Neural crest cell (in vitro differentiated cells): Measurements from ENCODE around the gene PSMD2. TPM values are rescaled to one million over a fixed set of nuclear protein-coding genes. Genes with fewer than 3 reads are reported as not detected.

Source experiments
- DNase-seq: peaks from one replicate; pipeline ENCODE4 v3.0.0; 2021; ENCODE audit warnings: low read depth, mixed read lengths, low spot score
- H3K27ac Mint-ChIP-seq: one replicate; pipeline ENCODE4 v1.8.0; 2021; ENCODE audit warnings: mild to moderate bottlenecking, mixed read lengths; ENCODE audit not compliant: unreplicated experiment
- H3K27me3 Mint-ChIP-seq: 2 replicates; pipeline ENCODE4 v1.8.0; 2021; ENCODE audit warnings: low read depth, mild to moderate bottlenecking, mixed read lengths
- H3K36me3 Mint-ChIP-seq: 2 replicates; pipeline ENCODE4 v1.8.0; 2021; ENCODE audit warnings: low read depth, mild to moderate bottlenecking, mixed read lengths
- H3K4me1 Mint-ChIP-seq: 2 replicates; pipeline ENCODE4 v1.8.0; 2021; ENCODE audit warnings: mixed read lengths
- H3K4me3 Mint-ChIP-seq: one replicate; pipeline ENCODE4 v1.8.0; 2021; ENCODE audit warnings: mild to moderate bottlenecking, mixed read lengths
- H3K9me3 Mint-ChIP-seq: 2 replicates; pipeline ENCODE4 v1.8.0; 2021; ENCODE audit warnings: mixed read lengths
- total RNA-seq: library from RNA; stranded (reverse); gene quantifications from 2 replicates; pipeline ENCODE4 v1.2.1, GENCODE V29; 2021
- TF ChIP-seq, protein P1 (sequence below): fragments of 200-600 bp; sonication (generic); conservative IDR thresholded peaks from 2 replicates; pipeline ENCODE4 v1.5.0; 2021; ENCODE audit warnings: antibody characterized with exemption, mild to moderate bottlenecking

The PSMD2 gene
- total RNA-seq, 1 donor from 2014 or later: 378 TPM

DNA sequence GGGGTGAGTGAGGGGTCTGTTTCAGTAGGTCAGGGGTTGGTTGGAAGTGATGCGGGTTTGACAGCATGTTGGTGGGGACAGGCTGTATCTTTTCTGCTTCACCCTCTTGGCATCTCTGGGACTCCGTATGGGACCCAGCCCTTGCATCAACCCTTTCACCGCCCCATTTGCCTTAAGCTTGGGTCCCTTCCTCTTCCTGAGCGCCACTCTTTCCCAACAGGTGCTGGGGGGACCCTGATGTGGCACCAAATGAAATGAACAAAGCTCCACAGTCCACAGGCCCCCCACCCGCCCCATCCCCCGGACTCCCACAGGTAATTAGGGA is 16.5 kb downstream of the PSMD2 start:
- peaks cover 14% of the 10 kb centered on the region for H3K36me3 Mint-ChIP-seq
- peak overlapping the region; percentile 92 for H3K4me3 Mint-ChIP-seq
- H3K27ac Mint-ChIP-seq: peak overlapping the region; percentile 67
- TF ChIP-seq, protein P1, sequence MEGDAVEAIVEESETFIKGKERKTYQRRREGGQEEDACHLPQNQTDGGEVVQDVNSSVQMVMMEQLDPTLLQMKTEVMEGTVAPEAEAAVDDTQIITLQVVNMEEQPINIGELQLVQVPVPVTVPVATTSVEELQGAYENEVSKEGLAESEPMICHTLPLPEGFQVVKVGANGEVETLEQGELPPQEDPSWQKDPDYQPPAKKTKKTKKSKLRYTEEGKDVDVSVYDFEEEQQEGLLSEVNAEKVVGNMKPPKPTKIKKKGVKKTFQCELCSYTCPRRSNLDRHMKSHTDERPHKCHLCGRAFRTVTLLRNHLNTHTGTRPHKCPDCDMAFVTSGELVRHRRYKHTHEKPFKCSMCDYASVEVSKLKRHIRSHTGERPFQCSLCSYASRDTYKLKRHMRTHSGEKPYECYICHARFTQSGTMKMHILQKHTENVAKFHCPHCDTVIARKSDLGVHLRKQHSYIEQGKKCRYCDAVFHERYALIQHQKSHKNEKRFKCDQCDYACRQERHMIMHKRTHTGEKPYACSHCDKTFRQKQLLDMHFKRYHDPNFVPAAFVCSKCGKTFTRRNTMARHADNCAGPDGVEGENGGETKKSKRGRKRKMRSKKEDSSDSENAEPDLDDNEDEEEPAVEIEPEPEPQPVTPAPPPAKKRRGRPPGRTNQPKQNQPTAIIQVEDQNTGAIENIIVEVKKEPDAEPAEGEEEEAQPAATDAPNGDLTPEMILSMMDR: no peak
- peaks cover 32% of the 10 kb centered on the region for H3K4me1 Mint-ChIP-seq
- H3K9me3 Mint-ChIP-seq: no peaks in the 10 kb centered on the region
- no peaks in the 10 kb centered on the region for H3K27me3 Mint-ChIP-seq
- DNase-seq: no peak

GRCh38 chr3:184315871-184316661 is 17.0 kb downstream of the PSMD2 start:
- Mint-ChIP-seq H3K27me3 (no peaks in the 10 kb centered on the region), H3K4me3 (peak overlapping the region; percentile 92), H3K9me3 (no peaks in the 10 kb centered on the region), H3K27ac (peak overlapping the region; percentile 6), H3K4me1 (peaks cover 32% of the 10 kb centered on the region), H3K36me3 (peaks cover 19% of the 10 kb centered on the region)
- TF ChIP-seq, protein P1: no peak
- no peak for DNase-seq

DNA sequence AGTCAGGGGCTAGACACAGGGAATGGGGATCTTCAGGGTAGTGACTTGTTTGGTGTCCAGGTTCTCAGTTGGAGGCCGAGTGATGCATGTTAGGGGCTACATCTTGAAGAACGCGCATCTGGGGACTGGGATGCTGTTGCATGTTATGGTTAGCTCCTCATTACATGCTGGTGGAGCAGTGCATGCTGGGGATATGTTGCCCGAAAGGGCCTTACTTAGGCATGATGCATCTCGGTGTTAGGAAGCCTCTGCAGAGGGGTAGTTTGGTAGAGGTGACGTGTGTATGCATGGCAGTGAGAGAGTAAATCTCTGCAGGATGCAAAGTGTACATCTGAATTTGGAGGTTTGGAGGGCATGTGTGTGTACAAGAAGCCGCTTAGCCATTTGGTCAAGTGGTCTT is 17.8 kb downstream of the PSMD2 start:
- Mint-ChIP-seq H3K4me1 (peaks cover 32% of the 10 kb centered on the region), H3K4me3 (peak overlapping the region; percentile 92), H3K27ac (peak overlapping the region; percentile 65), H3K27me3 (no peaks in the 10 kb centered on the region), H3K36me3 (peaks cover 21% of the 10 kb centered on the region), H3K9me3 (no peaks in the 10 kb centered on the region)
- DNase-seq: no peak
- TF ChIP-seq, protein P1: no peak

GRCh38 chr3:184317201-184317600 is 18.2 kb downstream of the PSMD2 start:
- H3K4me3 Mint-ChIP-seq: peak overlapping the region; percentile 92
- no peak for DNase-seq

GRCh38 chr3:184320104-184320445 is 21.0 kb downstream of the PSMD2 start:
- Mint-ChIP-seq H3K27me3 (no peaks in the 10 kb centered on the region), H3K9me3 (no peaks in the 10 kb centered on the region), H3K4me3 (no peak overlapping the region), H3K27ac (no peak overlapping the region), H3K36me3 (peaks cover 39% of the 10 kb centered on the region), H3K4me1 (peaks cover 27% of the 10 kb centered on the region)
- no peak for DNase-seq
- TF ChIP-seq, protein P1: no peak

More at GRCh38 chr3:184317201-184317600, 18.2 kb downstream of the PSMD2 start:
- H3K27ac Mint-ChIP-seq: peak overlapping the region; percentile 65
- no peaks in the 10 kb centered on the region for H3K27me3 Mint-ChIP-seq
- H3K36me3 Mint-ChIP-seq: peaks cover 21% of the 10 kb centered on the region
- no peaks in the 10 kb centered on the region for H3K9me3 Mint-ChIP-seq
- TF ChIP-seq, protein P1: no peak
- peaks cover 32% of the 10 kb centered on the region for H3K4me1 Mint-ChIP-seq
